Suppressor macrophage treated with lipopolysaccharide for 1 hour (primary cell): ENCODE measurements around the gene TRPM7.
"Not testable (repeated sequence)": the region's sequence is repeated elsewhere in the genome, so short reads cannot be mapped to it uniquely, and the experiment has no call there.

Experiments used
- DNase-seq, 3 donors: peaks; one replicate each; pipeline ENCODE4 v3.0.0-alpha.2; 2020 to 2022

TRPM7 gene

DNA sequence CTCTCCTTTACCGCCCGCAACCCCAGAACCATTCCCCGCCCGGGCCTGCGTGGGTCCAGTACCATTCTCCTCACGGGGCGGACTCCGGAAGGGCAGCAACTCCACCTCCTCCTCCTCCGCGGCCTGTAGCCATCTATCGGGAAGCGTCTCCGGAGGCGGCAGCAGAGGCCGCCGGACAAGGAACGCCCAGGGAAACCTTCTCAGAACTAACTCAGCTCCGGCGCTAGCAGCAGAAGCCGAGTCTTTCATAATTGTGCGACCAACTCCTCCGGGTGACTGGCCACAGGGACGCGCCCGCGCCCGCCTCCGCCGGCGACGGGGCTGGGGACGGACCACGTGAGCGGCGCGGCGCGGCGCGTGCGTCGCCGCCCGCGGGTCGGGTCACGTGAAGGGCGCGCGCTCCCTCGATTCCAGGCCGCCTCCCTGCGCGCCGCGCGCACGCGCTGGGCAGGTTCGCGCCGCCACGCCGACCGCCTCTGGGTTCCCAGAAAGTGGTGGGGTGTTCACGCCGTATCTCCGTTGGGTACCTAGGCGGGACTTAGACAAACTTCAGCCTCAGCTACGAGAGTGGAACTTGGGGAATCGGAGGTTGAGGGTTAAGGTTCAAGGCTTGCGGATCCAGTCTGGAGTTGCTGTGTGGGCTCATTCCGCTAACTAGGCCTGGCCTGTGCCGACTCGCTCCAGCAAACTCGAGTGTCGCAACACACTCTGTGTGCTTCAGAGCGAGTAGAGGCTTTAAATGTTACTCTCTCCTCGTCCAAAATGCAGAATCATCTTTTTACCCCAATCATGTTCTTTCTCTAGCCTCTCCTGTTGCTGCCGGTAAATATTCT lies at the start of gene TRPM7:
Gene TRPM7, minus strand, starts transcription at position 329 of the 833 bp plus-strand sequence. Its CDS starts 264 bp downstream, at position 65.
- peak; percentile 94 to 98 (median 97) for DNase-seq

- no peak for DNase-seq
These were observed 48.6 kb upstream of the TRPM7 start for GRCh38 chr15:50735156-50735555.

DNA sequence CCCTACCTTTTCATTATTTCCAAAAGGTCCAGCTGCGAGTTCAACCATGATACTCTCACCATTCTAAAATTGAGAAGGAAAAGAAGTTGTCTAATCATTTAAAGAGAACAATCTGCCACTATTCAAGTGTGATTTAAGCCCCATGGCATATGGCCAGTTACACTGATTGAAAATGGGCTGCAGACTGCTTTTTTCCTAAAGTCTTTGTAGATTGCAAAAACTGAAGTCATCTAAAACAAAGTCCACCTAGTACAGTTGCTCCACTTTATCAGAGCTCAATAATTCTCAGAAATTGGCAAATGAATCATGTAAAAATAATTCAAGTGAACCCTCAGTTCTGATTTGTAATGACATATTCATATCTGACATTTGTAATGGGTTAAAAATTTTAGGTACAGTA lies 39.7 kb upstream of the TRPM7 start:
- no peak for DNase-seq

DNA sequence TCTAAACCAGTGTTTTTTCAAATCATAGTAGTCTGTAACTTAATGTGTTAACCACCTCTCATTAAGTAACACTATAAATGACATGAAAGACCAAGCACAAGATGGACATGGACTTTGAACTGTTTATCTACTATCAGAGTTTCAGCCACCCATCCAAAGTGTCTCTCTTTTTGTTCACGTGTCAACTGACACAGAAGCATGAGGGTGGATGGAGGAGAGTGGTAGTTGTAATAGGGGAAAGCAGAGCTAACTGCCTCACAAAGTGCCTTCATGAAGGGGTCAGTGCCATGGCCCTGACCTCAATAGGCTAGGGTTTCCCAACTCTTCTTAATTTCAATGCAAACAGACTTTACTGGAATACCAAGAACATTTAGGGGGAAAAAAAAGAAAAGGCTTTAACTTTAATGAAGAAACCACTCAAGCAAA lies 32.1 kb upstream of the TRPM7 start:
- DNase-seq, result no peak

DNA sequence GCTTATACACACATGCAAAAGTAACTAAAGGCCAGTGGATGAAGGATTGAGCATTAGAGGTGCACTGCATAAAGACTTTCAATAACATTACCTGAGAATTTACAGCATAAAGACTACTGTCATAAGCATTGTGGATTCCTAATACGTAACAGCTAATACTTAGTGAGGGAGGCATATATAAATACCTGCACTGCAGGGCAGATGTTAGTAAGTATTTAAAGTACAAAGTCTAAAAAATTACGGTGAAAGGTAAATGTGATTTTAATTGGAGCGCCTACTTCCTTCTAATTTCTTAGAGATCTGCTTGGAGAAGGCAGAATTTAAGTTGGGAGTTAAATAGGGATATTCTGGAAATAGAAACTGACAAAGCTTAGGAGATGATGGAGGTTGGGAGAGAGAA lies 25.4 kb upstream of the TRPM7 start:
- no peak for DNase-seq

DNA sequence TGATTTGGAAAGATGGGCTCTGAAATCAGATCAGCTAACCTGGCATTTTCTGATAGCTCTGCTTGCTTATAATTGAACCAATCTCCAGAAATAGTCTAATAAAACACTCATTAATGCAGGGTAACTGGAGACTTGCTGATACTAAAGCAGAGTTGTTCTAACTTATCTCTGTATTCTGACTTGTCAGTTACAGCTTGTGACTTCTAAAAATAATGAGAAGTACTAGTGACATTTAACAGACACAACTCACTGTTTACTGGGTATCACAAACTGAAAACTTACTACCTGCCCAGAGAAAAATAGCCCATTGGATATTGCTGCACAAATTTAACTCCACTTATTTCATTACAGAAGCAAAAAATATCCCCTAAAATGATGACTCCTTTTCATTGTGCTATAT lies 24.0 kb upstream of the TRPM7 start:
- DNase-seq, result no peak

- no peak for DNase-seq
These were observed 21.4 kb upstream of the TRPM7 start for GRCh38 chr15:50707878-50708427.

GRCh38 chr15:50702762-50703334 lies 16.3 kb upstream of the TRPM7 start:
- no peak for DNase-seq

GRCh38 chr15:50698101-50698500 lies 11.5 kb upstream of the TRPM7 start:
- DNase-seq, result no peak

DNA sequence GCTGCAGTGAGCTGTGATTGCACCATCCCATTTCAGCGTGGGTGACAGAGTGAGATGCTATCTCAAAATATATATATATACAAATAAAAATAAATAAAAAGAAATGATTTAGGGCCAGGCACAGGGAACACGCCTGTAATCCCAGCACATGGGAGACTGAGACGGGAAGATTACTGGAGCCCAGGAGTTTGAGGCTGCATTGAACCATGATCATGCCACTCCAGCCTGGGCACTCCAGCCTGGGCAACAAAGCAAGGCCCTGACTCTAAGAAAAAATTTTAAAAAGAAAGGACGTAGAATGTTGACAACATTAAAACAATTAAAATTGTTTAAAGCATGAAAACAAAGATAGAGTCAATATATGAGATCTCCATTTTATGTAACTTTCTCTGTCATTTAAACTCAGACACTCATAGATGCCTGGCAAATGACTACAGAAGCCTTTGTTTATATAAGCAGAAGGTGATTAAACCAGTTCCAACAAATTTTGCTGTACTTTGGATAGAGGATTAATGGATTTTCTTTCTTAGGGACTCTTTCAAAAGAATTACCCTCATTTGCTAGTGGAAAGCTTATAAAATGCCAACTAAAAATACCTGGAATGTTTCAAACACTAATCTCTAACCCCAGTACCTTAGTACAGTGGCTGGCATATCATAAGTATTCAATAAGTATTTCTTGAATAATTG lies 10.7 kb upstream of the TRPM7 start:
- no peak for DNase-seq

DNA sequence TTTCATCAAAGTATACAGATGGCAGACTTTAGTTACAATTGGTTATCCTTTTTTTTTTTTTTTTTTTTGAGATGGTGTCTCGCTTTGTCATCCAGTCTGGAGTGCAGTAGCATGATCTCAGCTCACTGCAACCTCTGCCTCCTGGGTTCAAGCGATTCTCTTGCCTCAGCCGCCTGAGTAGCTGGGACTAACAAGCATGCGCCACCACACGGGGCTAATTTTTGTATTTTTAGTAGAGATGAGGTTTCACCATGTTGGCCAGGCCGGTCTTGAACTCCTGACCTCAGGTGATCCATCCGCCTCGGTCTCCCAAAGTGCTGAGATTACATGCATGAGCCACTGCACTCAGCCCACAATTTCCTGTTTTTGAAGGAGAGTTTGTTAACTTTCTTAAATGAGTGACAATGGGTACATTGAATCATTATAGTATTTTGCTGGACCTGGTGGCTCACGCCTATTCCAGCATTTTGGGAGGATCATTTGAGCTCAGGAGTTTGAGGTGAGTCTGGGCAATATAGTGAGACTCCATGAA lies 8.1 kb upstream of the TRPM7 start:
- not testable (repeated sequence) for DNase-seq

DNA sequence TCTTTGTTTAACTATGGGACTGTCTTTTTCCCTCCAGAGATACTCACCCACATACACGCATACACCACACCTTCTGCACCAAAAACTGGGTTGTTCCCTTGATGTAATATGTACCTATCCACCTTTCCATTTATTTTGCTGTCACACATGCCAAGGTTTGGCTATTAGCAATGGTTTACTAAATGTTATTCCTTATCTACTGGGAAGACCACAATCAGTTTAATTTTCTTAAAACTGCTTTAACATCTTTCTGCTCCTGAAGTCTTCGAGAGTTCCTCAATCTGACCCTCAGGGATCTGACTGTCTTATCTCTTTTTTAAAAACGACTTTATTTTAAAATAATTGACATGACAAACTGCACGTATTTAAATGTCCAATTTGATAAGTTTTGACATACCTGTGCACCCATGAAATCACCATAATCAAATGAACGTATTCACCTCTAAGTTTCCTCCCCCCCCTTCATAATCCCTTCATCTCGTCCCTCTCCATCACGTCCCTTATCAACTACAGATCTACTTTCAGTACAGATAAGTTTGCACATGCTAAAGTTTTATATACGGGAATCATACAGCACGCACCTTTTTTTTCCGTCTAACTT lies 805 bp upstream of the TRPM7 start:
- no peak for DNase-seq

- DNase-seq, result peak; percentile 47 to 60 (median 54)
These were observed 575 bp downstream of the TRPM7 start for GRCh38 chr15:50685976-50686468.

DNA sequence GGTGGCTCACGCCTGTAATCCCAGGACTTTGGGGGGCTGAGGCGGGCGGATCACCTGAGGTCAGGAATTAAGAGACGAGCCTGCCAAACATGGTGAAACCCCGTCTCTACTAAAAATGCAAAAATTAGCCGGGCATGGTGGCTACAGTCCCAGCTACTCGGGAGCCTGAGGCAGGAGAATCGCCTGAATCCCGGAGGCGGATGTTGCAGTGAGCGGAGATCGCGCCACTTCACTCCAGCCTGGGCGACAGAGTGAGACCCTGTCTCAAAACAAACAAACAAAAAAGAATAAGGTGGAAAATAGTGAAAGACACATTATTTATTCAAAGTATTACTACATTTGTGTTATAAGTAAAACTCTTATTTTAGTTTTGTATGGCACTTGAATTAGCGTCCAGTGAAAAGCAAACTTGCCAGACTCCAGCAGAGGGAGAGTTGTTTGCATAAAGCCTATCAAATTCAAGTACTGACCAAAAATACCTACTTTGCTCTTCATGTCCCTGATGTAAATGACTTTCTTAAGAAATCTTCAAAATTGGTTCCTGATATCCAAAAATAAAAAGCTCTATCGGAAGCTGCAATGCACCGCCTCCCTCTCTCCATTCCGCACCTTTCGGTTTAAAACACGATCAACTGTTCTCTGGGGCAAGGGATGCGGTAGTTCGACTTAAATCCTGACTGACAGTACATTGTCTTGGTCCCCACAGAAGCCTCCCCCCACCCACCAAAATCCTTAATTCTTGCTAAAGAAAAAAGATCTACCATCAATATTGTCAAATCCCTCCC lies 1.2 kb downstream of the TRPM7 start:
- no peak for DNase-seq

DNA sequence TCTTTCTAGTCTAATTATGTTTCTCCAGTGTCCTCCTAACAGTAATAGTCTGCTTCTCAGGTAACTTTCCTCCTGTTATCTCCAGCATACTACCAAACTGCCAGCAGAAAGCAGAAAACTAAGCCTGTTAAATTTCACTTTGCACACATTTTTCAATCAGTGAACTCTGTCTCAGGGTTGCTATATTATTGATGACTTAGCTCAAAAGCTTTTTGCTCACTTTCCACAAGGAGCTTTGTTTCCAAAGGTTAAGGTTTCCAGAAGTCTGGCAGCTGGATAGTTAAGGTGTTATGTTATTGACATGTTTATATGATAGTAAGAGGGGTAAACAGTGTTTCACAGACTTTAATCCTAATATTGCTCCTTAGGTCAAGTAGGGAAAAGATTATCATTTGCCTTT lies 5.1 kb downstream of the TRPM7 start:
- no peak for DNase-seq

GRCh38 chr15:50676799-50677483 lies 9.7 kb downstream of the TRPM7 start:
- DNase-seq, result no peak

GRCh38 chr15:50675535-50676144 lies 11.0 kb downstream of the TRPM7 start:
- peak; percentile 30 to 66 (median 66) for DNase-seq

DNA sequence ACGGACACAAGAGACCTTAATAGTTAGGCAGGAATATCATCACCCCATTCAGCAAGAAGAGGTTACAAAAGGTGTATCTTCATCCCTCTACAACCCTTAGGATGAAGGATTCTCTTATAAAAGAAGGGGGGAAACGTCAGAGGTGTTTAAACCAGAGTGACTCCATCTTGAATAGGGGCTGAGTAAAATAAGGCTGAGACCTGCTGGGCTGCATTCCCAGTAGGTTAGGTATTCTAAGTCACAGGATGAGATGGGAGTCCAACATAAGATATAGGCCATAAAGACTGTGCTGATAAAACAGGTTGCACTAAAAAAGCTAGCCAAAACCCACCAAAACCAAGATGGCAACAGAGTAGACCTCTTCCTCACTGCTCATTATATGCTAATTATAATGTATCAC lies 16.5 kb downstream of the TRPM7 start:
- no peak for DNase-seq

- DNase-seq, result peak in 1 of 3 donors; percentile 5
These were observed 17.0 kb downstream of the TRPM7 start for GRCh38 chr15:50669611-50670010.

- peak in 1 of 3 donors; percentile 12 for DNase-seq
These were observed 20.7 kb downstream of the TRPM7 start for GRCh38 chr15:50665938-50666337.

- DNase-seq, result no peak
These were observed 31.0 kb downstream of the TRPM7 start for GRCh38 chr15:50655555-50655954.
